Naive B cell (primary cell): ENCODE measurements around the gene OTUB2. TPM values are rescaled to one million over a fixed set of nuclear protein-coding genes. Genes with fewer than 3 reads are reported as not detected.

ENCODE experiments used
- ATAC-seq, 2 donors: fragments of 150-1000 bp; cut with Tn5 transposase; 2 replicates each; pipeline ENCODE4 v1.10.0; 2021; ENCODE audit warnings: low read depth in 2 of 2, mild to moderate bottlenecking in 2 of 2, moderate library complexity in 2 of 2
- DNase-seq: peaks from one replicate; pipeline ENCODE4 v3.0.0; 2022
- H3K27ac Mint-ChIP-seq, 6 donors: one replicate each; pipeline ENCODE4 v1.8.0; 2020 to 2022; ENCODE audit warnings: mild to moderate bottlenecking in 6 of 6, mixed read lengths in 6 of 6, moderate library complexity in 5 of 6, inconsistent platforms in 2 of 6
- H3K27me3 Mint-ChIP-seq, 3 donors: one replicate each; pipeline ENCODE4 v1.8.0; 2021 to 2022; ENCODE audit warnings: mixed read lengths in 3 of 3, mild to moderate bottlenecking in 1 of 3
- H3K36me3 Mint-ChIP-seq, 2 donors: one replicate each; pipeline ENCODE4 v1.8.0; 2020 to 2022; ENCODE audit warnings: mixed read lengths in 2 of 2, inconsistent platforms in 1 of 2, mild to moderate bottlenecking in 1 of 2
- H3K4me1 Mint-ChIP-seq, 3 donors: one replicate each; pipeline ENCODE4 v1.8.0; 2020 to 2022; ENCODE audit warnings: mixed read lengths in 3 of 3, inconsistent platforms in 1 of 3, mild to moderate bottlenecking in 1 of 3, moderate library complexity in 1 of 3
- H3K4me3 Mint-ChIP-seq, 8 donors: one replicate each; pipeline ENCODE4 v1.8.0; 2020 to 2022; ENCODE audit warnings: mild to moderate bottlenecking in 8 of 8, mixed read lengths in 8 of 8, moderate library complexity in 8 of 8, inconsistent platforms in 2 of 8
- H3K9me3 Mint-ChIP-seq, 7 donors: one replicate each; pipeline ENCODE4 v1.8.0; 2020 to 2022; ENCODE audit warnings: mixed read lengths in 7 of 7, mild to moderate bottlenecking in 5 of 7, inconsistent platforms in 2 of 7, moderate library complexity in 1 of 7
- polyA plus RNA-seq, 6 donors: library from polyadenylated mRNA; unstranded; fragments of 300-500 nt; fragmentation: Illumina TruSeq; gene quantifications; one replicate each; pipeline ENCODE4 v1.2.3, GENCODE V29; 2021; ENCODE audit warnings: low read depth in 6 of 6

OTUB2 gene
- under 1 TPM in 5 of 6 donors, not detected in 1; 0.08 to 0.23 (median 0.20) TPM for polyA plus RNA-seq

GRCh38 chr14:94026173-94026888, at the start of gene OTUB2:
TSS of gene OTUB2 (plus strand) at chr14:94026340. CDS start at chr14:94026538, 198 bp downstream.
- peak; percentile 93 for DNase-seq
- Mint-ChIP-seq H3K27ac (peak within 1 kb of the TSS in 1 of 6 donors; percentile 23), H3K27me3 (peaks cover 21 to 61% (median 42%) of the 10 kb centered on the region in 3 donors), H3K4me3 (peak within 1 kb of the TSS; percentile 68 to 91 (median 84)), H3K4me1 (peaks cover 5 to 11% (median 9%) of the 10 kb centered on the region in 3 donors), H3K9me3 (no peaks in the 10 kb centered on the region), H3K36me3 (no peaks in the 10 kb centered on the region)
- peak; percentile 100 for ATAC-seq

DNA sequence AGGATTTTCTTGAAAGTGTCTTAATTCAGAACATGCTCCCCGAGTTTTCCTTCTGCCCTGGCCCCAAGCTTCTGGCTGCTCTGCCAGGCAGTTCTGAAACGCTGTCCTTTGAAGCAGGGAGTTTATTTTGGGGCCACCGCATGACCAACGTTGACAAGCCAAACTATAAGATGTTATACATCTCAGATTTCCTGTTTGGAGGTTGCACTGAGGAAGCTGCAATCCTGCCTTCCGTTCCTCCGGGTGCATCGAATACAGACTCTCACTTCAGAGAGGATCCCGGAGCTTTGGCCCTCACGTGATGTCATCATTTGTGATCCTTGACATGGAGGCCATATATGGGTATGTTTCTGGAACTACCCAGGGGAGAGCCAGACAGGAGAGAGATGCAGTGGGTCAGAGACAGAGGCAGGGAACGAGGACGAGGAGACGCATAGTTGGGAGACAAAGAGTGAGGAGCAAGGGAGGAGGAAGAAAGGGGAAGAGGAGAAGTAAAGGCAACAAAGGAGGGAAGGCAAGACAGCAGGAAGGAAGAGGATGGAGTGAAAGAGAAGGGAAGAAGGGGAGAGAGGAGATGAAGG, 49.6 kb upstream of the OTUB2 start, which contains the start of gene ASB2:
Gene ASB2, minus strand, starts transcription at position 94 of the 581 bp plus-strand sequence. CDS start 12,031 bp downstream, outside the sequence.
- Mint-ChIP-seq H3K27me3 (peaks cover 37 to 66% (median 56%) of the 10 kb centered on the region in 3 donors), H3K9me3 (peaks cover 3 to 26% (median 16%) of the 10 kb centered on the region in 7 donors), H3K4me1 (peaks cover 20 to 45% (median 26%) of the 10 kb centered on the region in 3 donors), H3K27ac (peak within 1 kb of the TSS in 4 of 6 donors; percentile 21 to 88 (median 53)), H3K4me3 (peak within 1 kb of the TSS in 4 of 8 donors; percentile 0 to 68 (median 38)), H3K36me3 (peaks cover 0 to 24% of the 10 kb centered on the region in 2 donors)
- DNase-seq (no peak), ATAC-seq (no peak)

DNA sequence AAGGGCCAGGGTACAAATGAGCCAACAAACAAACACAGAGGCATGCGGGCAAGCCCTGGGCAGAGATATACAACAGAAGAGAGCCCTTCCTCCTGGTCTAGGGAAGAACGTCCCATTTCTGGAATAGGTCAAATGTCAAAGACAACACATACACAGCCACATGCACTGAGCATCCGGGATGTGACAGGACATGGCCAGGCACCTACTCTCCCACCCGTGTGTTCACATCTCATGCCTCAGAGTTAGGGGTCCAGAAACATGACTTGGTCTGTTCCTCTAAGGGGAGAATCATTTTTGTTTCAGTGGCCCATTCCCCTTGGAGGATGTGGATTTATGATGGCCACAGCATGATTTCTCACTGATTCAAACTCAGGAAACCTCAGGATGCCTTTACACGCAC, 49.0 kb upstream of the OTUB2 start:
- ATAC-seq (no peak), DNase-seq (no peak)
- Mint-ChIP-seq H3K4me1 (peaks cover 18 to 44% (median 25%) of the 10 kb centered on the region in 3 donors), H3K27ac (peak overlapping the region in 3 of 6 donors; percentile 21 to 75 (median 31)), H3K27me3 (peaks cover 38 to 70% (median 62%) of the 10 kb centered on the region in 3 donors), H3K36me3 (peaks cover 0 to 24% of the 10 kb centered on the region in 2 donors), H3K9me3 (peaks cover 3 to 26% (median 16%) of the 10 kb centered on the region in 7 donors), H3K4me3 (peak overlapping the region in 1 of 8 donors; percentile 68)

GRCh38 chr14:93977790-93978581, 48.2 kb upstream of the OTUB2 start:
- Mint-ChIP-seq H3K4me1 (peaks cover 18 to 44% (median 25%) of the 10 kb centered on the region in 3 donors), H3K9me3 (peaks cover 3 to 26% (median 16%) of the 10 kb centered on the region in 7 donors), H3K27ac (peak overlapping the region in 2 of 6 donors; percentile 54 to 83), H3K36me3 (peaks cover 0 to 24% of the 10 kb centered on the region in 2 donors), H3K4me3 (peak overlapping the region in 4 of 8 donors; percentile 16 to 84 (median 34)), H3K27me3 (peaks cover 40 to 69% (median 63%) of the 10 kb centered on the region in 3 donors)
- peak; percentile 72 for DNase-seq
- ATAC-seq, result peak; percentile 95 to 97

DNA sequence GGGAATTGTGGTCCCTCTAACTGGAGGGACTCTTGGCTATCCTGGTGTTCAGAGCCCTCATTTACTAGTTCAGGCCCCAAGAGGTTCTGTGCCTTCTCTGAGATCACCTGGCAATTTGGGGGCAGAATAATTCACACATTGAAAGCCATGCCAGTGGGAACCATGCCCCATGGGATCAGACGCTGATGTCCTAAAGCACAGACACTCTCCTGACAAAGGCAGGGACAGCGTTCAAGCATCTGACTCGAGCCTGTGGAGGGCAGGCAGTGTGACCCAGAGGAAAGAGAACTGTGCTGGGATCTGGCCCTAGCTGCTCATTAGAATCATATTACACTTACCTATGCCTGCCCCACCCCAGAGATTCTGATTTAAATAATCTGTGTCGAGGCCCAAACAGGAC, 47.4 kb upstream of the OTUB2 start:
- Mint-ChIP-seq H3K27me3 (peaks cover 40 to 69% (median 55%) of the 10 kb centered on the region in 3 donors), H3K36me3 (peaks cover 0 to 24% of the 10 kb centered on the region in 2 donors), H3K4me1 (peaks cover 18 to 44% (median 25%) of the 10 kb centered on the region in 3 donors), H3K4me3 (peak overlapping the region in 2 of 8 donors; percentile 16 to 84), H3K9me3 (peaks cover 3 to 26% (median 16%) of the 10 kb centered on the region in 7 donors), H3K27ac (peak overlapping the region in 1 of 6 donors; percentile 83)
- ATAC-seq (no peak), DNase-seq (no peak)

DNA sequence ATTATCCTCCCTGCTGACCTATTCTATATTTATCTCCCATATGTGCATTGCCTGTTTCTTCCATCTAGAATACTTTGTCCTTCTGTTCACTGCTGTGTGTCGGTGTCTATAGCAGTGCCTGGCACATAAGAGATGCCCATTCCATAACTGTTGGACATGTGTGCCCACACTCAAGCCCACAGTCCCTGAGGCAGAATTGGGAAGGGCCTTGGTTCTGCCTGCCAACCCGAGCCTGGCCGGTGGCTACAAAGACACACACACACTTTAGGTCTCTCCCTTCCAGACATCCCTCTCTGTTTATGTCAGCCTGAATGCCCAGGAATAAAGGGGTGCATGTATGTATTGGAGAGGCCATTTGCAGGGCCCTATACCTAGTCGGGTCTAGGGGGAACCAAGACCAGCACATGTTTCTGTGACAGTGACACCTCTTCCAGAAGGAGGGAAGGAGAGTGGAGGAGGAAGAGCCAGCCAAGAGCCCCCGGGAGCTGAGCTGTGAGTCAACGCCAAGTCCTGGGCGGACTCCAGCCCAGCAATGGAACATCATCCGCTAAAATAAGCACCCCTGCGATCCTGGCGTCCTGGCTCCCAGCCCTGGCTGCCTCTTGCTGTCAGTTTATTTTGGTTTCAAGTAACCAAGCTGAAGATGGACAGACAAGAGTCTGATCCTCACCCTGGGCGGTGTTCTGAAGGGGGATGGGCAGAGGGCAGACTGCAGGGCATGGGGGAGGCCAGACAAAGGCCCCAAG, 45.5 kb upstream of the OTUB2 start:
- peaks cover 0 to 21% of the 10 kb centered on the region in 2 donors for H3K36me3 Mint-ChIP-seq
- peaks cover 53 to 72% (median 55%) of the 10 kb centered on the region in 3 donors for H3K27me3 Mint-ChIP-seq
- H3K9me3 Mint-ChIP-seq, result peaks cover 3 to 26% (median 16%) of the 10 kb centered on the region in 7 donors
- peaks cover 16 to 41% (median 25%) of the 10 kb centered on the region in 3 donors for H3K4me1 Mint-ChIP-seq
- DNase-seq (no peak), ATAC-seq (no peak)
- H3K27ac Mint-ChIP-seq, result peak overlapping the region in 2 of 6 donors; percentile 56 to 80
- H3K4me3 Mint-ChIP-seq, result no peak overlapping the region

- ATAC-seq (no peak), DNase-seq (no peak)
- peaks cover 49 to 67% (median 51%) of the 10 kb centered on the region in 3 donors for H3K27me3 Mint-ChIP-seq
- H3K27ac Mint-ChIP-seq, result peak overlapping the region in 1 of 6 donors; percentile 78
- peaks cover 0 to 13% of the 10 kb centered on the region in 2 donors for H3K36me3 Mint-ChIP-seq
- peaks cover 3 to 23% (median 14%) of the 10 kb centered on the region in 7 donors for H3K9me3 Mint-ChIP-seq
- no peak overlapping the region for H3K4me3 Mint-ChIP-seq
- peaks cover 11 to 32% (median 23%) of the 10 kb centered on the region in 3 donors for H3K4me1 Mint-ChIP-seq
Measured at GRCh38 chr14:93981316-93982229, 44.6 kb upstream of the OTUB2 start.

GRCh38 chr14:93982230-93983007, 43.7 kb upstream of the OTUB2 start:
- Mint-ChIP-seq H3K27ac (no peak overlapping the region), H3K9me3 (peaks cover 0 to 17% (median 9%) of the 10 kb centered on the region in 7 donors), H3K27me3 (peaks cover 42 to 67% (median 54%) of the 10 kb centered on the region in 3 donors), H3K36me3 (peaks cover 0 to 5% of the 10 kb centered on the region in 2 donors), H3K4me1 (peaks cover 6 to 24% (median 17%) of the 10 kb centered on the region in 3 donors), H3K4me3 (no peak overlapping the region)
- ATAC-seq (no peak), DNase-seq (no peak)

- DNase-seq (no peak), ATAC-seq (no peak)
- H3K4me1 Mint-ChIP-seq, result peaks cover 0 to 8% (median 2%) of the 10 kb centered on the region in 3 donors
- H3K27ac Mint-ChIP-seq, result no peak overlapping the region
- no peaks in the 10 kb centered on the region for H3K36me3 Mint-ChIP-seq
- H3K4me3 Mint-ChIP-seq, result no peak overlapping the region
- H3K9me3 Mint-ChIP-seq, result peaks cover 0 to 5% (median 0%) of the 10 kb centered on the region in 7 donors
- peaks cover 48 to 73% (median 51%) of the 10 kb centered on the region in 3 donors for H3K27me3 Mint-ChIP-seq
Measured at GRCh38 chr14:93984070-93984469, 42.1 kb upstream of the OTUB2 start.

GRCh38 chr14:93984987-93985410, 41.1 kb upstream of the OTUB2 start:
- Mint-ChIP-seq H3K27ac (peak overlapping the region in 1 of 6 donors; percentile 47), H3K36me3 (no peaks in the 10 kb centered on the region), H3K4me3 (no peak overlapping the region), H3K27me3 (peaks cover 52 to 83% (median 57%) of the 10 kb centered on the region in 3 donors), H3K4me1 (peaks cover 0 to 4% (median 1%) of the 10 kb centered on the region in 3 donors), H3K9me3 (peaks cover 0 to 4% (median 0%) of the 10 kb centered on the region in 7 donors)
- no peak for DNase-seq
- no peak for ATAC-seq

DNA sequence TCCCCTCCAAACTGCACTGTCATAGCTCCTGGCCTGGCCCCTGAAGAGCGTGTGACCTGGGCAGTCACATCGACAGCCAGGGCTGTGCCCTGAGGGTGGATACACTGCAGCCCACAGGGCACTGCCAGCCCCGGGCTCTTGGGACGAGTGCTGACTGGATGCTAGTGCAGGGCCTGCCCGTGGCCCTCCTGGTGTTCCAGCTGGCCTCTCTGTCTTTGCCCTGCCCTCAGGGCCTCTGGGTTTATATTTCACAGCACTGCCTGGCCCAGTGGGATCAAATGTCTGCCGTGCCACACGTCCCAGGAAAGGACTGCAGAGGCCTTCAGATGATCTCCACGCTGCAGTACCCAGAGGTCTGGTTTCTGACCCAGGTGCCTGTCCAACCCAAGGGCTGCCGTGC, 39.2 kb upstream of the OTUB2 start:
- H3K36me3 Mint-ChIP-seq, result peaks cover 0 to 7% of the 10 kb centered on the region in 2 donors
- no peak overlapping the region for H3K27ac Mint-ChIP-seq
- ATAC-seq, result no peak
- peaks cover 53 to 86% (median 58%) of the 10 kb centered on the region in 3 donors for H3K27me3 Mint-ChIP-seq
- H3K4me1 Mint-ChIP-seq, result peaks cover 0 to 4% (median 0%) of the 10 kb centered on the region in 3 donors
- DNase-seq, result no peak
- H3K4me3 Mint-ChIP-seq, result no peak overlapping the region
- peaks cover 0 to 4% (median 0%) of the 10 kb centered on the region in 7 donors for H3K9me3 Mint-ChIP-seq
